IPS DF 4.7 (cell line): Measurements from ENCODE around the gene TMC4.

Experiments
- DNase-seq: peaks from one replicate; pipeline ENCODE4 v3.0.0-alpha.2; 2013; ENCODE audit warnings: low spot score; ENCODE audit errors: extremely low read depth

TMC4 gene

GRCh38 chr19:54154603-54155345 lies 18.2 kb downstream of the TMC4 start:
- no peak for DNase-seq

- DNase-seq: no peak
These were observed 19.1 kb downstream of the TMC4 start for GRCh38 chr19:54153731-54154326.

DNA sequence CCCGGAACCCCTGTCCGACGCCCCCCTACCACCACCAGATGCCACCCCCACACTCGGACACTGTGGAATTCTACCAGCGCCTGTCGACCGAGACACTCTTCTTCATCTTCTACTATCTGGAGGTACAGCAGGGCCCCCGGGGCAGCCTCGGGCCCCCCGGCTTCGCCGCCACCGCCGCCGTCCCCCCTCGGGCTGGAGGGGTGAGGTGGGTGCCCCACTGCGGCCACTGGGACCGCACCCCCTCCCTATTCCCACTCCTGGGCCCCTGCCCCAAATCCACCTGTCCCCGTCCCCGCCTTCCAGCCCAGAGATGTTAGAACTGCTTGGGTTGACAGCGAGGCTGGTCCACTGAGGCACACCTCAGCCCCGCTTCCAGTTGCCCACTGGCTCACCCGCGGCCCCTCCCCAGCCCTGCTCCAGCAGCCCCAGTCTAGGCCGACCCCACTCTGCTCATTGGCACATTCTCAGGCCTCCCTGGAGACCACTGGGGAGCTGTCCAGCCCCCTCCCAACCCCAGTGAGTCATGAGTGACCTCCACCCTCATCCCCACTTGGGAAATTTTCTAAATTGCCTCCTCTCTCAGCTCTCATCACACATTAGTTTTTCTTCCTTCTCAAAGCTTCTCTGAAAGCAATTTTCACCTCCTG lies 20.0 kb downstream of the TMC4 start:
- no peak for DNase-seq

- DNase-seq: no peak
These were observed 20.7 kb downstream of the TMC4 start for GRCh38 chr19:54152267-54152666.

GRCh38 chr19:54151362-54152035 lies 21.5 kb downstream of the TMC4 start:
- no peak for DNase-seq

DNA sequence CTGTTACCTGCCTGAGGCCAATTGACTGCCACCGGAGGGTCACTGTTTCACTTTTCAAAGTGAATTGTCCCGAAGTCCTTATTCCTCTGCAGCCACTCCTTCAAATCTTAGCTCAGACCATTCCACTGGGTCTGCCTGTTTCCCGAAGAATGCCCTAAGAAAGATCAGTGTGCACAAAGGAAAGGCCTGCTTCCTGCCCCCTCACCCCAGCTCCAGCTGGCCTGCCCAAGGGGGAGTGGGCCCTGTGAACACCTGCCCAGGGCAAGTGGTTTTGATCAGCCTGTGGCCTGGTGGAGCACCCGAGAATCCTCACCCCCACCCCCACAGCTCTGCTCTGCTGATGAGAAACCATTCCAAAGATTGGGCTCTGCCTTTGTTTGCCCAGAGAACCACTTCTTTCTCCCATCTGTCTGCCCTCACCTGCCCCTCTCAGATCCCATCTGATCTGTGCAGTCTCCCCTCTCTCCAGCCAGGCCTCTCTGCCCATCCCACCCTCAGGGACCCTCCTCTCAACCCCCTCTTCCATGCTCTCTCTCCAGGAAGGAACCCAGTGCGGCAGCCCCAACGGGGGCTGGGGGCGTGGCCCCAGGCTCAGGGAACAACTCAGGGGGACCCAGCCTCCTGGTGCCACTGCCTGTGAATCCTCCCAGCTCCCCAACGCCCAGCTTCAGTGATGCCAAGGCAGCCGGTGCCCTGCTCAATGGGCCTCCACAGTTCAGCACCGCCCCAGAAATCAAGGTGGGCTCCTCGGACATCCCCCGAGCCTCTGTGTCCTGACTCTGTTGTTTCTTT lies 23.7 kb downstream of the TMC4 start:
- no peak for DNase-seq

GRCh38 chr19:54148158-54148557 lies 24.8 kb downstream of the TMC4 start:
- DNase-seq: no peak

GRCh38 chr19:54147676-54148075 lies 25.3 kb downstream of the TMC4 start:
- no peak for DNase-seq

GRCh38 chr19:54145541-54146158 lies 27.3 kb downstream of the TMC4 start:
- DNase-seq: no peak

DNA sequence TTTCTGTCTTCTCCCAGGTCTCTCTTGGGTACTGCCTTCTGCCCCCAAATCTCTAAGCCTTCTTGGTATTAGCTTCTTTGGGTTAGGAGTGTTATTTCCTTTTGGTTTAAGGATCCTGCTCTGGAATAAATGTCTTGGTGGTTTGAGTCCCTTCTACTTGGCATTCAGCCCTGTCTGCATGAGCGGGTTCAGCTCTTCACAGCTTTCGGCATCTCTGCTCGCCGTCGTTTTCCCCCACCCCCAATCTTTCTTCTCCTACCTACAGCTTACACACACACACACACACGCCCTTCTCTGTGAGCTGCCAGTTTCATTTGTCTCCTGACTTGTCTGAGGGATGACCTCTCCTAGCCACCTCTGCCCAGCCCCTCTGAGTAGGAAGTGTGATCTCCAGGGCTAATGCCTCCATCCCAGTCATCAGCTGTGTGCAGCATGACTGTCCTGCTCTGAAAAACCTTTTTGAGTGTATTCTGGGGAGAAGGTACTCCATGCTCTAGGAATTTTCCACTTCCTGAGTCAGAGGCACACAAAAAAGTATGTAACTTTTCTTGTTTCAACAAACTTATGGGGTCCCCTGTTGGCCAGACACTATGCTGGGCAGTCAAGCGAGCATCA lies 30.7 kb downstream of the TMC4 start:
- DNase-seq: no peak

DNA sequence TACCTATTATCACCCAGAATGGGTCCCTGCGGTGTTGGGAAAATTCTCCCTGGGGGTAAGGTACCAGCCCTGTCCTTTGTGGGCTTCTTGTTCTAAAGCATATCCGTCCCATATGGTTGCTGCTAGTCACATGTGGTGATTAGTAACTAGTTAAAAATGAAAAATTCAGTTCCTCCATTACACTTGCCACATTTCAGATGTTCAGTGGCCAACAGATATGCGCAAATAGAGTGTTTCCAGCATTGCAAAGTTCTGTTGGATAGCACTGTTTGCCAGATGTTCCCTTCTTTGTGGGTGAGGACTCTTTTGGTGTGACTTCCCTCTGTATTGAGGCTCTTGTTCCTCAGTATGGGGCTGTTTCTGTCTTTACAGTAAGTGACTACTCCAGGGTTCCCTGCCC lies 31.6 kb downstream of the TMC4 start:
- DNase-seq: no peak

DNA sequence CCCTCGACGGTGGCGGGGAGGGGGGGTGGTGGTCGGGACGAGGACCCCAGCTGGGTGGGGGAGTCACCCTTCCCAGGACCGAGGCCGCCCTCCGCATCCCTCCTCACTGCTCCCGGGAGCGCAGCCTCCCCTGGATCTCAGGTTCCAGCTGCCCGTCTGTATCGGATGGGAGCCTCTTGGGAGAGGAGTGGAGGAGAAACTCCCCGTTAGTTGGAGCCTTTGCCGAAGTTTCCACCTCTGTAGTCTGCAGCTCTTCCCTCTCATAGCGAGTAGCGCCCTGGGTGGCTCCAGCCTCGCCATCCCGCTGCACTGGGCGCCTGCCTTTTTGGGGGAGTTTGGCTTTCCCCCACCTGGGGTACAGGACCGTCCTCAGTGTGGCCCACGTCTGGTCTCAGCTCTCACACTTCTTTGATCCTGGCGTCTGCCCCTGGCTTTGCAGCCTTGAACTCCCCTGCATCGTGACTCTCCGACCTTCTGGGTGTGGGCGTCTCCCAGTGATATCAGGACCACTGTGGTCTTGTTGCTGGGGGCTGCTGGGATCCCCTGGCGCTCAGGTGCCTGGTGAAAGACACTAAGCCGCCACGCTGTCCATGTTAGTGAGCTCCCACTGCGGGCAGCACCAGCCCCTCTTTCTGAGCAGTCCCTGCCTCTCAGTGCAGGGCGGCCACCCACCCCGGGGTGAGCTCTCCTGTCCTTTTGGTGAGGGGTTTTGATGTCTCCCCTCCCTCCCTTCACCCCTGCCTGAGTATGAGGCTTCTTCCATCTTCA lies 34.3 kb downstream of the TMC4 start:
- no peak for DNase-seq

DNA sequence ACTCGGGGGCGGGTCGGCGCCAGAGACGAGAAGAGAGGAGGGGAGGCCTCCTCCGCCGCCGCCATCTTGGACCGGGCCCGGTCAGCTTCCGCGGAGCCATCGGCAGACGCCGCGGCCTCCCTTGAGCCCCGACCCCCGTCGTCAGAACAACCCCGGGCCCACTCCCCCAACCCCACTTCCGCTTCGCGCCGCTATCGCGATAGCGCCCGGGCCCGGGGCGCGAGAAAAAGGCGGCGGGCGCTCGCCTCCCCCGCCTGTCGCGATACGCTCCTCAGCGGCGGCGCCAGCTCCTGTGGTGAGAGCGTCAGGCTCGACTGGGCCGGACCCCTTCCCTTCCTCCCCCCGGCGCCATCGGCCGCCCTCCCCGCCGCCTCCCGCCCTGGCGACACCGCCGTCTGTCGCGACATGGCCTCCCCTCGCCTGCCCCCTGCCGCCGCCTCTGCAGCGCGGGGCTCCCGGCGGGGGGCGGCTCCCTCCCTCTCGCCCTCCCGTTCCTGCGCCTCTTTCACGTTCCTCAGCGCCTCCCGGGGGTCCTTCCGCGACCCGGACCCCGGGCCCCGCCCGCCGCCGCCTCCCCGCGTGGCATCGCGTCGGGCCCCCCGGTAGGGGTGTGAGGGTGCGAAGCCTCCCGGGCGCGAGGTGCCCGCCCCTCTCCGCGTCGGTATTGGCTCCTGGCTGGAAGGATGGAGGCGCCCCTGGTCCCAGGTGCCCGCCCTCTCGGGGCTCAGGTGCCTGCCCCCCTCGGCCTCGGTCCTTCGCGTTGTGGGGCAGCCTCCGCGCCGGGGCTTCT lies 35.1 kb downstream of the TMC4 start, which contains the start of gene CNOT3:
Gene CNOT3, plus strand, starts transcription at position 64 of the 790 bp plus-strand sequence. CDS start 5,217 bp downstream, outside the sequence.
- no peak for DNase-seq

- DNase-seq: peak; percentile 100
These were observed 35.9 kb downstream of the TMC4 start for GRCh38 chr19:54136864-54137698.

DNA sequence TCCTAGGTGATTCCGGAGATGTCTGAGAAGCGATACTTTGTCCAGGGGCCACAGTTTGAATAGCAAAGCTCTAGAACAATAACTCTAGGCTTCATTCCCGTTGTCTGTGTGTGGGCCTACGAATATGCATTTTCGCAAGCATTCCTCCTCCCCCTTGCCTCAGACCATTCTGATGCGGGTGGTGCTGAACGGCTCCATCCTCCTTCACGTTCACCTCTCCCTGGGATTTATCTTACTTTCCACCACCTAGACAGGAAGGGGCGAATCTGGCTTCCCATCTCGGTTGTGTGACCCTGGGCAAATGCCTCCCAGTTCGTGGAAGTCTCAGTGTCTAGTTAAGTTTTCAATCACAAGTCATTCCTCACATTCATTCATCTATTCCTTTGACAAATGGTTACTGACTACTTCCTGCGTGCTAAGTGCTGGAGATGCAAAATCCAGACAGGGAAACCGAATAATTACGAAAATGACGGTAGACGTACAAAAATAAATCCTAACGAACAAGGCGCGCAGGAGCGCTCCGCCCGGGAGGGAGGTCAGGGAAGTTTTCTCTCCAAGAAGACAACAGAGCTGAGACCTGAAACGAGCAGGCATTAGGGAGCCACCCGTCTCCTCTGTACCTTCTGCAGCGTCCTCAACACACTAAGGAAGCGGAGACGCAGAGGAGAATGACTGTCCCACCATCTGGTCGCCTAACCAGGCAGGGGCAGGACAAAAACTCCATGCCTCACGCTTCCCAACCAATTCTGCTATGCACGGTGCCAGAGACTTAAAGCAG lies 36.7 kb downstream of the TMC4 start:
- no peak for DNase-seq

GRCh38 chr19:54133957-54134590 lies 38.9 kb downstream of the TMC4 start:
- no peak for DNase-seq
